Endothelial cell of hepatic sinusoid (primary cell): ENCODE data around the gene PCDHA8.
"Not testable (repeated sequence)": the region's sequence is repeated elsewhere in the genome, so short reads cannot be mapped to it uniquely, and the experiment has no call there.

Experiments used
- in situ Hi-C: cut with HindIII; loops from 2 replicates; pipeline ENCODE4 v1.10.0; 2017; ENCODE audit warnings: low sequenced_read_pairs

The PCDHA8 gene

GRCh38 chr5:140840978-140841962 lies at the start of gene PCDHA8:
Gene PCDHA8 (plus strand): TSS chr5:140841187. CDS start chr5:140841322, 135 bp downstream.
- in situ Hi-C loops = no loop called here

- in situ Hi-C loops = no loop called here
Observed at GRCh38 chr5:140794595-140795258, 46.3 kb upstream of the PCDHA8 start, which contains the start of gene PCDHA2. Gene PCDHA2 (plus strand): TSS chr5:140794852.

- in situ Hi-C loops = no loop called here
Observed at GRCh38 chr5:140795259-140795641, 45.7 kb upstream of the PCDHA8 start.

- in situ Hi-C loops = not testable (repeated sequence)
Observed at GRCh38 chr5:140796072-140796717, 44.8 kb upstream of the PCDHA8 start.

- in situ Hi-C loops = no loop called here
Observed at GRCh38 chr5:140796718-140797095, 44.3 kb upstream of the PCDHA8 start.

- in situ Hi-C loops = no loop called here
Observed at GRCh38 chr5:140800816-140801493, 40.0 kb upstream of the PCDHA8 start, which contains the start of gene PCDHA3. Gene PCDHA3 (plus strand): TSS chr5:140801057.

GRCh38 chr5:140801494-140801841 lies 39.5 kb upstream of the PCDHA8 start:
- in situ Hi-C loops = no loop called here

- in situ Hi-C loops = not testable (repeated sequence)
Observed at GRCh38 chr5:140802381-140802780, 38.6 kb upstream of the PCDHA8 start.

- in situ Hi-C loops = no loop called here
Observed at GRCh38 chr5:140802781-140803271, 38.2 kb upstream of the PCDHA8 start.

GRCh38 chr5:140806834-140807775 lies 33.9 kb upstream of the PCDHA8 start, which contains the start of gene PCDHA4:
Gene PCDHA4 (plus strand): TSS chr5:140807068.
- in situ Hi-C loops = no loop called here

- in situ Hi-C loops = not testable (repeated sequence)
Observed at GRCh38 chr5:140808241-140808888, 32.6 kb upstream of the PCDHA8 start.

- in situ Hi-C loops = no loop called here
Observed at GRCh38 chr5:140808889-140809291, 32.1 kb upstream of the PCDHA8 start.

- in situ Hi-C loops = no loop called here
Observed at GRCh38 chr5:140821375-140822280, 19.4 kb upstream of the PCDHA8 start, which contains the start of gene PCDHA5. Gene PCDHA5 (plus strand): TSS chr5:140821613.

GRCh38 chr5:140822281-140822629 lies 18.7 kb upstream of the PCDHA8 start:
- in situ Hi-C loops = no loop called here

- in situ Hi-C loops = not testable (repeated sequence)
Observed at GRCh38 chr5:140822969-140823368, 18.0 kb upstream of the PCDHA8 start.

GRCh38 chr5:140823475-140823874 lies 17.5 kb upstream of the PCDHA8 start:
- in situ Hi-C loops = no loop called here

GRCh38 chr5:140827704-140828361 lies 13.2 kb upstream of the PCDHA8 start, which contains the start of gene PCDHA6:
Gene PCDHA6 (plus strand): TSS chr5:140827960. CDS start chr5:140828092, 132 bp downstream.
- in situ Hi-C loops = no loop called here
